Tibial artery (tissue), 4 donors: ENCODE results near the gene UGT1A6.

Experiments used
- DNase-seq, 2 donors: peaks; one replicate each; pipeline ENCODE4 v3.0.0-alpha.2; 2019
- H3K27ac ChIP-seq, 2 donors: fragments of 200-600 bp; sonication (generic) in 1 of 2; 1 replicate in 1 of 2; 2 replicates in 1 of 2; pipeline ENCODE4 v1.5.1; 2018 to 2019; ENCODE audit warnings: mild to moderate bottlenecking in 1 of 2
- H3K27me3 ChIP-seq, 2 donors: fragments of 200-600 bp; sonication (generic) in 1 of 2; one replicate each; pipeline versions ENCODE4 v1.5.1 to v1.6.0; 2016 to 2019
- H3K36me3 ChIP-seq, 3 donors: fragments of 200-600 bp; sonication (generic) in 2 of 3; one replicate each; pipeline ENCODE4 v1.5.1; 2016 to 2019; ENCODE audit warnings: mild to moderate bottlenecking in 2 of 3
- H3K4me1 ChIP-seq, 4 donors: fragments of 200-600 bp; sonication (generic) in 2 of 4; 1 replicate in 3 of 4; 2 replicates in 1 of 4; pipeline ENCODE4 v1.5.1; 2016 to 2019
- H3K4me3 ChIP-seq, 2 donors: fragments of 200-600 bp; sonication (generic) in 1 of 2; 1 replicate in 1 of 2; 2 replicates in 1 of 2; pipeline ENCODE4 v1.5.1; 2018 to 2019; ENCODE audit warnings: mild to moderate bottlenecking in 2 of 2
- H3K9me3 ChIP-seq, 3 donors: fragments of 200-600 bp; sonication (generic) in 1 of 3; one replicate each; pipeline ENCODE4 v1.5.1; 2016 to 2019
- intact Hi-C: fragments of 100-400 bp; cut with DNase I; formaldehyde crosslinking; loops from one replicate; pipeline ENCODE4 v1.15.0; 2023; ENCODE audit warnings: low total_unique reads
- TF ChIP-seq, protein P1 (sequence below), 2 experiments: fragments of 200-600 bp in 1 of 2; fragments of 450-650 bp in 1 of 2; IDR thresholded peaks; one replicate each; pipeline ENCODE4 v1.5.1; 2017 to 2019; ENCODE audit warnings: antibody characterized with exemption in 2 of 2, mild to moderate bottlenecking in 1 of 2, moderate library complexity in 1 of 2

UGT1A6 gene

GRCh38 chr2:233702238-233702637 is 9.5 kb downstream of the UGT1A6 start:
- Histone ChIP-seq H3K4me1 (peaks cover 0 to 2% (median 0%) of the 10 kb centered on the region in 4 donors), H3K36me3 (no peaks in the 10 kb centered on the region), H3K9me3 (no peaks in the 10 kb centered on the region), H3K27ac (no peak overlapping the region), H3K4me3 (no peak overlapping the region), H3K27me3 (no peaks in the 10 kb centered on the region)
- TF ChIP-seq, protein P1, sequence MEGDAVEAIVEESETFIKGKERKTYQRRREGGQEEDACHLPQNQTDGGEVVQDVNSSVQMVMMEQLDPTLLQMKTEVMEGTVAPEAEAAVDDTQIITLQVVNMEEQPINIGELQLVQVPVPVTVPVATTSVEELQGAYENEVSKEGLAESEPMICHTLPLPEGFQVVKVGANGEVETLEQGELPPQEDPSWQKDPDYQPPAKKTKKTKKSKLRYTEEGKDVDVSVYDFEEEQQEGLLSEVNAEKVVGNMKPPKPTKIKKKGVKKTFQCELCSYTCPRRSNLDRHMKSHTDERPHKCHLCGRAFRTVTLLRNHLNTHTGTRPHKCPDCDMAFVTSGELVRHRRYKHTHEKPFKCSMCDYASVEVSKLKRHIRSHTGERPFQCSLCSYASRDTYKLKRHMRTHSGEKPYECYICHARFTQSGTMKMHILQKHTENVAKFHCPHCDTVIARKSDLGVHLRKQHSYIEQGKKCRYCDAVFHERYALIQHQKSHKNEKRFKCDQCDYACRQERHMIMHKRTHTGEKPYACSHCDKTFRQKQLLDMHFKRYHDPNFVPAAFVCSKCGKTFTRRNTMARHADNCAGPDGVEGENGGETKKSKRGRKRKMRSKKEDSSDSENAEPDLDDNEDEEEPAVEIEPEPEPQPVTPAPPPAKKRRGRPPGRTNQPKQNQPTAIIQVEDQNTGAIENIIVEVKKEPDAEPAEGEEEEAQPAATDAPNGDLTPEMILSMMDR (IDR thresholded peaks at IDR 0.05), result no peak
- DNase-seq, result no peak
- intact Hi-C loops, result loop anchor here (10.0 kb wide), 1 partner anchor 257 kb away; no protein-coding TSS in a partner anchor

- H3K27ac ChIP-seq, result no peak overlapping the region
- no peak for DNase-seq
- H3K36me3 ChIP-seq, result no peaks in the 10 kb centered on the region
- H3K4me3 ChIP-seq, result no peak overlapping the region
- intact Hi-C loops, result loop anchor here (10.0 kb wide), 1 partner anchor 261 kb away; no protein-coding TSS in a partner anchor
- no peaks in the 10 kb centered on the region for H3K4me1 ChIP-seq
- TF ChIP-seq, protein P1 (IDR thresholded peaks at IDR 0.05), result no peak
- H3K9me3 ChIP-seq, result no peaks in the 10 kb centered on the region
- H3K27me3 ChIP-seq, result peaks cover 0 to 2% of the 10 kb centered on the region in 2 donors
These were observed 13.3 kb downstream of the UGT1A6 start for GRCh38 chr2:233705911-233706506.

DNA sequence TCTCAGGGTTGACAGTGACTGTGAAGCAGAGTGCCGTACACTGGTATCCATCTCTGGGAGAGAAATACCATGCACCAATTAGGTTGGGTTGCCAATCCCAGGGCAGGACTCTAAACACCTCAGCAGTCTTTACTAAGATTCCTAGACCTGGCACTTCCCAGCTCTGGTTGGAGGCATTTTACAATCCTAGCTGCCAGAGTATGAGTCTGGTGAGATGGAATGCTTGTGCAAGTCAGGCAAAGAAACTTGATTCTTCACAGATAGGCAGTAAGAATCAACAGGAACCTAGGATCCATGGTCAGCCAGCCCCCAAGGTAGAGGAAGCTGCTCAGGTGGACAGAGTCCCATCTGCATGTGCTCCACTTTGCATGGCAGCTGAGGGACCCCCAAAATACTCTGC is 14.0 kb downstream of the UGT1A6 start:
- no peaks in the 10 kb centered on the region for H3K36me3 ChIP-seq
- no peak for DNase-seq
- H3K4me1 ChIP-seq, result no peaks in the 10 kb centered on the region
- intact Hi-C loops, result loop anchor here (10.0 kb wide), 1 partner anchor 262 kb away; no protein-coding TSS in a partner anchor
- TF ChIP-seq, protein P1 (IDR thresholded peaks at IDR 0.05), result no peak
- H3K27me3 ChIP-seq, result peaks cover 0 to 6% of the 10 kb centered on the region in 2 donors
- H3K27ac ChIP-seq, result no peak overlapping the region
- H3K4me3 ChIP-seq, result no peak overlapping the region
- H3K9me3 ChIP-seq, result no peaks in the 10 kb centered on the region

DNA sequence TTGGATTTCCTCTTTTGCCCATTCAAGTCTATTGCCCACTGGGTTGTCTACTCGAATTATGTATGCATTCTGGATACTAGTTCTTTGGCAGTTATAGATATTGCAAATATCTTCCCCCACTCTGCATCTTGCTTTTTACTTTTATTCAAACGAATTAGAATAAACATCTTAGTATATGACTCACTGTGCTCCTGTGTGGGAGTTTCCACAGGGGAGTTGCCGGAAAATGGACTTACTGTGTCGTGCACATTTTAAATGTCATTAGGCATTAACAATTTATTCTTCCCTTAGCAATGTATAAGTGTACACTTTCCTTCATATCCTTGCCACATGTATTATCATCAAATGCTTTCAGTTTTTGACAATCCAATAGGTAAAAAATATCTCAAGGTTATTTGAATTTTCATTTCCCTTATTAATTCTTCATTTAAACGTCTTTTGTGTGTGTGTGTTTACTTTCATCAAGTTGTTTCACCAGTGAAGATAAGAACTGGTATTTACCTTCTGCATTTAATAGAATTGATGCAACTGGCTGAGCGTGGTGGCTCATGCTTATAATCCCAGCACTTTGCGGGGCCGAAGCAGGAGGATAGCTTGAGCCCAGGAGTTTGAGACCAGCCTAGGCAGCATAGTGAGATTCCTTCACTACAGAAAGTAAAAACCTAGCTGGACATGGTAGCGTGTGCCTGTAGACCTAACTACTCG is 15.4 kb downstream of the UGT1A6 start:
- no peaks in the 10 kb centered on the region for H3K9me3 ChIP-seq
- TF ChIP-seq, protein P1 (IDR thresholded peaks at IDR 0.05), result no peak
- peaks cover 0 to 6% of the 10 kb centered on the region in 2 donors for H3K27me3 ChIP-seq
- DNase-seq, result no peak
- H3K4me1 ChIP-seq, result no peaks in the 10 kb centered on the region
- H3K4me3 ChIP-seq, result no peak overlapping the region
- H3K36me3 ChIP-seq, result no peaks in the 10 kb centered on the region
- intact Hi-C loops, result loop anchor here (10.0 kb wide), 1 partner anchor 263 kb away; no protein-coding TSS in a partner anchor
- H3K27ac ChIP-seq, result no peak overlapping the region

DNA sequence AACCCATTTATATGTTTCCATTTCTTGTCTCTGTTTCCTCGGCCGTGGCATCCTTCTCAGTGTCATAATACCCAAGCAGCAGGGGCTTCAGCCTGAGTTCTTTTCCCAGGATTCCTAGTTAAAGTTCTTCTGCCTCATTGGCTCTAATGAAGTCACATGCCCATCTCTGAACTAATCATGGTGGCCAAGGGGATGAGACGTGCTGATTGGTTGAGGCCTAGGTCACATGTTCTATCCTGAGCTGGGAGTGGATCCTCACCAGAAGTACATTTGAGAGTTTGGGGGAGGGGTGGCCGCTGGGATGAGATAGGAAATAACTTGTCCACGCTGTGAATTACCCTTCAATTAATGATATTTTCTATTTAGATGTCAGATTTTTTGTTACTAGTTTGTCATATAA is 16.3 kb downstream of the UGT1A6 start:
- no peaks in the 10 kb centered on the region for H3K36me3 ChIP-seq
- DNase-seq, result no peak

More for the DNA sequence above, 16.3 kb downstream of the UGT1A6 start:
- peaks cover 0 to 6% of the 10 kb centered on the region in 2 donors for H3K27me3 ChIP-seq
- no peaks in the 10 kb centered on the region for H3K9me3 ChIP-seq
- no peak overlapping the region for H3K27ac ChIP-seq
- intact Hi-C loops, result loop anchor here (10.0 kb wide), 1 partner anchor 264 kb away; no protein-coding TSS in a partner anchor
- H3K4me3 ChIP-seq, result no peak overlapping the region
- TF ChIP-seq, protein P1 (IDR thresholded peaks at IDR 0.05), result no peak
- H3K4me1 ChIP-seq, result no peaks in the 10 kb centered on the region
